GM12878 (cell line): ENCODE measurements around the gene BEST1.
"Not testable (repeated sequence)": the region's sequence is repeated elsewhere in the genome, so short reads cannot be mapped to it uniquely, and the experiment has no call there.

ENCODE experiments used
- CTCF ChIP-seq, 3 experiments: IDR thresholded peaks in 2 of 3; conservative IDR thresholded peaks in 1 of 3; 2 replicates each; pipeline ENCODE4 v1.5.1; 2011; ENCODE audit warnings: low read depth in 3 of 3, low read length in 3 of 3, mild to moderate bottlenecking in 3 of 3, control low read depth in 2 of 3, moderate library complexity in 2 of 3, inconsistent platforms in 1 of 3, mixed read lengths in 1 of 3; ENCODE audit not compliant: control insufficient read depth in 2 of 3, insufficient read depth in 1 of 3; ENCODE audit errors: extremely low read depth in 1 of 3
- EP300 ChIP-seq, 2 experiments: fragments of 150-350 bp in 1 of 2; IDR thresholded peaks; 2 replicates each; pipeline ENCODE4 v1.6.1; 2011 to 2012; ENCODE audit warnings: low read depth in 2 of 2, low read length in 2 of 2, borderline replicate concordance in 1 of 2, improper control_type of control experiment in 1 of 2, inconsistent platforms in 1 of 2; ENCODE audit not compliant: control insufficient read depth in 1 of 2
- FOS ChIP-seq: IDR thresholded peaks from 3 replicates; pipeline ENCODE4 v1.6.1; 2011; ENCODE audit warnings: borderline replicate concordance; ENCODE audit not compliant: insufficient read length; ENCODE audit errors: extremely low read depth
- ZNF274 ChIP-seq: IDR thresholded peaks from one replicate; pipeline ENCODE4 v1.8.0; 2011; ENCODE audit not compliant: insufficient read length, insufficient read depth

GRCh38 chr11:61964666-61965271 is 14.6 kb downstream of the BEST1 start:
- not testable (repeated sequence) for TF ChIP-seq FOS; CTCF (IDR thresholded peaks at IDR 0.05 in 2 of 3, conservative IDR thresholded peaks at IDR 0.05 in 1 of 3; ENCODE audit: control insufficient read depth in 2 of 3, extremely low read depth in 1 of 3, insufficient read depth in 1 of 3, low read depth in 3 of 3, low read length in 3 of 3); EP300 (IDR thresholded peaks at IDR 0.05; ENCODE audit: borderline replicate concordance in 1 of 2, control insufficient read depth in 1 of 2, low read depth in 2 of 2, low read length in 2 of 2); ZNF274
